GM23248 (cell line): ENCODE data around the gene LEKR1. TPM values are rescaled to one million over a fixed set of nuclear protein-coding genes. Genes with fewer than 3 reads are reported as not detected.
A peak's percentile ranks its signal among the peaks of the same experiment; 100 is the strongest.

Source experiments
- DNase-seq: peaks from one replicate; pipeline ENCODE4 v3.0.0-alpha.2; 2015
- H2AFZ ChIP-seq: fragments of 200-600 bp; sonication (generic); 2 replicates; pipeline ENCODE4 v1.6.1; 2016; ENCODE audit warnings: antibody characterized with exemption
- H3F3A ChIP-seq: fragments of 200-600 bp; sonication (generic); 2 replicates; pipeline ENCODE4 v1.6.1; 2016; ENCODE audit warnings: mild to moderate bottlenecking, antibody characterized with exemption, mixed run types; ENCODE audit not compliant: insufficient read depth
- H3K27ac ChIP-seq: fragments of 200-600 bp; sonication (generic); 2 replicates; pipeline ENCODE4 v1.5.1; 2016; ENCODE audit warnings: mild to moderate bottlenecking
- H3K27me3 ChIP-seq: fragments of 200-600 bp; sonication (generic); replicated peaks from 2 replicates; pipeline ENCODE4 v1.6.1; 2016; ENCODE audit warnings: mild to moderate bottlenecking; ENCODE audit not compliant: insufficient read depth
- H3K36me3 ChIP-seq: fragments of 200-600 bp; sonication (generic); 2 replicates; pipeline ENCODE4 v1.6.1; 2016; ENCODE audit warnings: low read depth, mild to moderate bottlenecking
- H3K4me1 ChIP-seq: fragments of 200-600 bp; sonication (generic); 2 replicates; pipeline ENCODE4 v1.6.1; 2016; ENCODE audit warnings: mild to moderate bottlenecking; ENCODE audit not compliant: insufficient read depth
- H3K4me2 ChIP-seq: fragments of 200-600 bp; sonication (generic); one replicate; pipeline ENCODE4 v1.6.1; 2016; ENCODE audit warnings: mild to moderate bottlenecking; ENCODE audit not compliant: unreplicated experiment
- H3K4me3 ChIP-seq: fragments of 200-600 bp; sonication (generic); 2 replicates; pipeline ENCODE4 v1.5.1; 2016; ENCODE audit warnings: mild to moderate bottlenecking
- H3K79me2 ChIP-seq: fragments of 200-600 bp; sonication (generic); 2 replicates; pipeline ENCODE4 v1.6.1; 2016; ENCODE audit warnings: mild to moderate bottlenecking; ENCODE audit not compliant: insufficient read depth
- H3K9ac ChIP-seq: fragments of 200-600 bp; sonication (generic); 2 replicates; pipeline ENCODE4 v1.6.1; 2016; ENCODE audit warnings: mild to moderate bottlenecking
- H3K9me2 ChIP-seq: fragments of 200-600 bp; sonication (generic); 2 replicates; pipeline ENCODE4 v1.6.1; 2016; ENCODE audit warnings: mixed run types, mild to moderate bottlenecking, moderate library complexity; ENCODE audit not compliant: insufficient read depth
- H3K9me3 ChIP-seq: fragments of 200-600 bp; sonication (generic); one replicate; pipeline ENCODE4 v1.6.1; 2017; ENCODE audit warnings: low read depth
- H4K20me1 ChIP-seq: fragments of 200-600 bp; sonication (generic); 2 replicates; pipeline ENCODE4 v1.6.0; 2016; ENCODE audit not compliant: insufficient read depth
- EZH2 ChIP-seq: fragments of 200-600 bp; sonication (generic); IDR thresholded peaks from 2 replicates; pipeline ENCODE4 v1.6.1; 2018; ENCODE audit warnings: antibody characterized with exemption, mild to moderate bottlenecking; ENCODE audit not compliant: insufficient read depth, poor library complexity, severe bottlenecking
- EZH2phosphoT487 ChIP-seq: fragments of 200-600 bp; sonication (generic); IDR thresholded peaks from 2 replicates; pipeline ENCODE4 v1.6.1; 2018; ENCODE audit warnings: antibody characterized with exemption, moderate library complexity, mild to moderate bottlenecking, low read depth; ENCODE audit not compliant: insufficient read depth
- WGBS, 2 experiments: methylation state at CpG; one replicate each; pipeline ENCODE4 v1.1.6; 2015 to 2017; ENCODE audit warnings: low lambda C conversion rate in 2 of 2, low coverage in 1 of 2; ENCODE audit errors: missing lambda C conversion rate in 2 of 2; 5-methylcytosine and 5-hydroxymethylcytosine counted together
- in situ Hi-C: fragments of 300-500 bp; cut with MboI; formaldehyde crosslinking; loops from 2 replicates; pipeline ENCODE4 v1.15.0; 2020
- polyA plus RNA-seq: library from polyadenylated mRNA; unstranded; fragments of >200 nt; fragmentation: Nextera tagmentation; extraction: Ambion mirVana; gene quantifications from 2 replicates; pipeline ENCODE4 v1.2.1, GENCODE V29; 2016
- total RNA-seq: library from RNA; depleted of rRNA; stranded (reverse); fragments of >200 nt; shearing (Covaris generic); gene quantifications from 2 replicates; pipeline ENCODE4 v1.2.3, GENCODE V29; 2014

The LEKR1 gene
- total and polyA plus RNA-seq, 2 experiments from 2014 or later = 0.32 to 0.43 TPM

- Histone ChIP-seq H3K79me2 (no peaks in the 10 kb centered on the region), H3K4me2 (peak overlapping the region; percentile 88), H3K4me1 (peaks cover 39% of the 10 kb centered on the region), H3F3A (peaks cover 27% of the 10 kb centered on the region), H3K9me2 (no peaks in the 10 kb centered on the region), H3K9ac (no peak overlapping the region), H2AFZ (no peak overlapping the region), H3K9me3 (no peaks in the 10 kb centered on the region), H3K27ac (peak overlapping the region; percentile 89; the same call in 1 of the 2 replicates), H3K4me3 (no peak overlapping the region), H4K20me1 (no peaks in the 10 kb centered on the region), H3K27me3 (no peaks in the 10 kb centered on the region), H3K36me3 (no peaks in the 10 kb centered on the region)
- DNase-seq = no peak
- in situ Hi-C loops = loop anchor here (5.0 to 25.0 kb wide), 4 partner anchors 51 to 949 kb away; no protein-coding TSS in a partner anchor
- TF ChIP-seq EZH2 (no peak), EZH2phosphoT487 (no peak)
- WGBS, 2 experiments = 93 to 96% methylated on average over 3 of the region's 3 CpGs
Measured at GRCh38 chr3:157086775-157087174, 260.6 kb downstream of the LEKR1 start.

DNA sequence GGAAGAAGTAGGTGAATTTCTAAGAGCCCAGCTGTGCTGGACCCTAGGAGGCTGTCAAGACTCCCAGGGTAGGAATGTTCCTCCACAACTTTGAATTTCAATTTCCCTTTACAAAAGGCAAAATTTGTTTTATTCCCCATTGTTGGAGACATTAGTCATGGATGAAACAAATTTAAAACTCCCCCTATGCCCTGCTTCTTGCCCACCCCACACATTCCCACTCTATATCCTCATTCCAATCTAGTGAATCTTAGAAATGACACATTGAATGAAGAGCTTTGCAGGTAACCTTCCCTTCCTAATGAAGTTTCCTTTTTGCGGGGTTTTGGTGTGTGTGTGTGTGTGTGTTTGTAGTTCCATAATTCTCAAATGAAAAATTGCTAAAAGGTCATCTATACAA, 261.2 kb downstream of the LEKR1 start:
- no peaks in the 10 kb centered on the region for H3K9me2 ChIP-seq
- TF ChIP-seq EZH2 (no peak), EZH2phosphoT487 (no peak)
- H4K20me1 ChIP-seq = no peaks in the 10 kb centered on the region
- H3K4me1 ChIP-seq = peaks cover 33% of the 10 kb centered on the region
- peak overlapping the region; percentile 71 for H3K4me3 ChIP-seq
- H3K27ac ChIP-seq = peak overlapping the region; percentile 89
- WGBS, 2 experiments = 65 to 88% methylated on average over 1 of the region's 1 CpG
- in situ Hi-C loops = loop anchor here (5.0 to 25.0 kb wide), 4 partner anchors 50 to 950 kb away; no protein-coding TSS in a partner anchor
- H3K4me2 ChIP-seq = peak overlapping the region; percentile 88
- peak; percentile 38 for DNase-seq
- no peaks in the 10 kb centered on the region for H3K27me3 ChIP-seq
- no peaks in the 10 kb centered on the region for H3K9me3 ChIP-seq
- peak overlapping the region; percentile 89 for H3K9ac ChIP-seq
- peak overlapping the region; percentile 96 for H2AFZ ChIP-seq
- H3K36me3 ChIP-seq = no peaks in the 10 kb centered on the region
- H3K79me2 ChIP-seq = no peaks in the 10 kb centered on the region
- H3F3A ChIP-seq = peaks cover 22% of the 10 kb centered on the region

DNA sequence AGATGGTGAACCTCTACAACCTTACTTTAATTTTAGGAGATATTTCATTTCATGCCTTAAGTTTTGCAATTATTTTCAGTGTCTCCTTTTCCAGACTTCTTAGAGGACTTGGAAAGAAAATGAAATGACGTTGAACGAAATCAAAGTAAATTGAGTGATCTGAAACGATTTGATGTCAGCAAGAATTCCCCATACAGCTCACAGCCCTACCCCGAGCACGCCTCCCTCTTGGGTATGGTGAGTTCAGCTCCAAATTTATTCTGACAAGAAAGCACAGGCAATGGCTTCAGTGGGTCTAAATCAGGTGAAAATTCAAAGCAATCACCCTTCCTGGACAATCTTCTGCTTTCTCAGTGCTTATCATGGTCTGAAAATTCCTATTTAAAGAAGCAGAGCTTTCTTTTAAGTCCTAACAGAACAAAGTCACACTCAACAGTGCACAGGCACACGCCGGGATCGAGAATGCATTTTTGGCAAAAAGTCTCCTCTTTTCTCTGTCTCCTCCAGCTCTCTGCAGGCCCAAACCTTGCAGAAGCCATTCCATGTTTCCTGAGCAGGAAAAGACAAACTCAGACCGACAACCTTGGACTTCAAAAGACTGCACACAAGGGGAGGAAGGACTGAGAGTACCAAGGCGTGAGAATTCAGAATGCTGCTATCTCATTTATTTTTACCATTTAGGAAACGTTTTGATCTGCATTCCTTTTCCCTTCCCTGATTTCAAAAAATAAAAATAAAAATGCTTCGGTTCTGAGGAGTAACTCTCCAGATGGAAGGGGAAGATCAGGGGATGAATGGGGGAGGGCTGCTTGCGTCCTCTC, 261.8 kb downstream of the LEKR1 start:
- DNase-seq = peak; percentile 49
- Histone ChIP-seq H3K9ac (peak overlapping the region; percentile 89), H3K36me3 (no peaks in the 10 kb centered on the region), H4K20me1 (no peaks in the 10 kb centered on the region), H3K4me3 (peak overlapping the region; percentile 71), H3K4me2 (peak overlapping the region; percentile 88), H3K9me2 (no peaks in the 10 kb centered on the region), H3K27me3 (no peaks in the 10 kb centered on the region), H3K79me2 (no peaks in the 10 kb centered on the region), H3K27ac (peak overlapping the region; percentile 89), H2AFZ (peak overlapping the region; percentile 96), H3K9me3 (no peaks in the 10 kb centered on the region), H3K4me1 (peaks cover 28% of the 10 kb centered on the region), H3F3A (peaks cover 20% of the 10 kb centered on the region)
- TF ChIP-seq EZH2phosphoT487 = no peak
- TF ChIP-seq EZH2 = no peak
- in situ Hi-C loops = loop anchor here (5.0 to 25.0 kb wide), 4 partner anchors 49 to 951 kb away; no protein-coding TSS in a partner anchor
- 1 to 4% methylated on average over 13 of the region's 13 CpGs for WGBS, 2 experiments

DNA sequence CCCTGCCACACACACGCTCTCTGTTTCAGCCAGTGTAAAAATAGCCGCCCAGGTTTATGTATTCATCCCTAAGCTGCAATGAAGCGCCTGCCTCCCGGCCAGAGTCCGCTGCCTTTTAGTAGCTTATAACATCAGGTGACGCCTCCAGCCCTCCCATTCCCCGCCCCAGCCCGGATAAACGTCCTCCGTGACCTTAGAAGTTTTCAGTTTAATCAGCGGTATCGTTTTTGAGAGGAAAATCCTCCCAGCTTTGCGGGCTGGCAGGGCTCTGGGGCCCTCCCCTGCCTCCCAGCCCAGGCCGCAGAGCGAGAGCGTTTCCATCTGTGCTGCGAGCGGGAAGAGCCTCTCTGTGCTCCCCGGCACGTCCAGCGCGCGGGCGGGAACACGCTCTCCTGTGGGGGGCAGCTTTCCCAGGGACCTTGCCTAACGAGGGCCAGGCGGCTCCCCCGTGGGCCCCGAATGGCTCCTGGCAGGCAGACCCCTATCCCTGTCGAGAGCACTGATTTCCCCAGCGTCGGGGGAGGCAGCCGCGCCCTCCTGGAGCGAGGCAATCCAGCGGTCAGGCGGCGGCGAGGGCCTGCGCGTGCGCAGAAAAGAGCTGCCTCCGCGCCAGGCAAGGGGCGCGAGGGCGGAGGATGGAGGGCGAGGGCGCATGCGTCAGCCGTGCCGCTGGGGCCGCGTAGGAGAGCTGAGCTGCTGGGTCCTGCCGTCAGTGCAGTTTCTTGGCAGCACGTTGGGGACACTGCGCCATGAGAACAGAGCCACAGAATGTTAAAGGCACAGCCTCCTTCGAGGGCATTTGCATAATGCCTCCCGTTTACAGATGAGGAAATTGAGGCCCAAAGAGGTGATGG, 262.7 kb downstream of the LEKR1 start:
- H2AFZ ChIP-seq = peak overlapping the region; percentile 96
- TF ChIP-seq EZH2 (no peak), EZH2phosphoT487 (no peak)
- WGBS, 2 experiments = 1% methylated on average over 57 to 59 of the region's 59 CpGs
- no peaks in the 10 kb centered on the region for H3K27me3 ChIP-seq
- no peaks in the 10 kb centered on the region for H3K9me2 ChIP-seq
- H3K79me2 ChIP-seq = no peaks in the 10 kb centered on the region
- H3K4me1 ChIP-seq = peaks cover 22% of the 10 kb centered on the region
- peak; percentile 95 for DNase-seq
- in situ Hi-C loops = loop anchor here (5.0 to 25.0 kb wide), 4 partner anchors 48 to 952 kb away; no protein-coding TSS in a partner anchor
- peak overlapping the region; percentile 71 for H3K4me3 ChIP-seq
- H3K4me2 ChIP-seq = peak overlapping the region; percentile 88
- peaks cover 22% of the 10 kb centered on the region for H3F3A ChIP-seq
- no peaks in the 10 kb centered on the region for H3K9me3 ChIP-seq
- H3K9ac ChIP-seq = peak overlapping the region; percentile 89
- H3K36me3 ChIP-seq = no peaks in the 10 kb centered on the region
- peak overlapping the region; percentile 89 for H3K27ac ChIP-seq
- H4K20me1 ChIP-seq = no peaks in the 10 kb centered on the region
